GM21825 (cell line): Measurements from ENCODE around the gene FZR1.

ENCODE experiments used
- ATAC-seq: cut with Tn5 transposase; IDR thresholded peaks from one replicate; pipeline ENCODE4 v1.9.1; 2021; ENCODE audit warnings: mild to moderate bottlenecking, moderate library complexity; ENCODE audit not compliant: unreplicated experiment

Gene FZR1

GRCh38 chr19:3586707-3587346 is 80.7 kb downstream of the FZR1 start:
- ATAC-seq: no peak
